DND-41 (cell line): ENCODE measurements around the gene GTF2H4.

Experiments used
- ATAC-seq: fragments of 200-7000 bp; cut with Tn5 transposase; 3 replicates; pipeline ENCODE4 v1.9.1; 2021; ENCODE audit warnings: low read depth; ENCODE audit not compliant: insufficient read depth
- DNase-seq: peaks from one replicate; pipeline ENCODE4 v3.0.0-alpha.2; 2020
- H2AFZ ChIP-seq: 2 replicates; pipeline ENCODE4 v1.6.0; 2012; ENCODE audit warnings: low read depth, low read length
- H3K27ac ChIP-seq: 2 replicates; pipeline ENCODE4 v1.5.1; 2012; ENCODE audit warnings: low read length, inconsistent platforms
- H3K27me3 ChIP-seq: fragments of 200-600 bp; sonication (generic); 2 replicates; pipeline ENCODE4 v1.6.0; 2012; ENCODE audit warnings: low read length, mild to moderate bottlenecking, inconsistent platforms; ENCODE audit not compliant: insufficient read depth, poor library complexity
- H3K36me3 ChIP-seq: 2 replicates; pipeline ENCODE4 v1.5.1; 2012; ENCODE audit warnings: low read length, inconsistent platforms; ENCODE audit not compliant: insufficient read depth
- H3K4me1 ChIP-seq: 2 replicates; pipeline ENCODE4 v1.5.1; 2012; ENCODE audit warnings: mild to moderate bottlenecking, low read length; ENCODE audit not compliant: insufficient read depth
- H3K4me2 ChIP-seq: 2 replicates; pipeline ENCODE4 v1.6.0; 2012; ENCODE audit warnings: mild to moderate bottlenecking, moderate library complexity, low read length, inconsistent platforms; ENCODE audit not compliant: insufficient read depth
- H3K4me3 ChIP-seq, 2 experiments: fragments of 200-600 bp in 1 of 2; shearing (Covaris generic) in 1 of 2; 2 replicates each; pipeline ENCODE4 v1.5.1; 2012 to 2016; ENCODE audit warnings: inconsistent platforms in 2 of 2, low read length in 2 of 2, mild to moderate bottlenecking in 2 of 2, low read depth in 1 of 2, moderate library complexity in 1 of 2
- H3K79me2 ChIP-seq: 2 replicates; pipeline ENCODE4 v1.6.0; 2012; ENCODE audit warnings: low read length, inconsistent platforms; ENCODE audit not compliant: insufficient read depth
- H3K9ac ChIP-seq: 2 replicates; pipeline ENCODE4 v1.6.0; 2012; ENCODE audit warnings: low read depth, mild to moderate bottlenecking, inconsistent platforms, low read length, moderate library complexity
- H3K9me3 ChIP-seq: 2 replicates; pipeline ENCODE4 v1.5.1; 2012; ENCODE audit warnings: low read length, moderate library complexity, mild to moderate bottlenecking, inconsistent platforms; ENCODE audit not compliant: insufficient read depth, severe bottlenecking
- H4K20me1 ChIP-seq: 2 replicates; pipeline ENCODE4 v1.6.0; 2012; ENCODE audit warnings: low read length; ENCODE audit not compliant: insufficient read depth
- EZH2 ChIP-seq: IDR thresholded peaks from 3 replicates; pipeline ENCODE4 v1.6.1; 2012; ENCODE audit warnings: borderline replicate concordance, low read depth, mild to moderate bottlenecking, moderate library complexity, low read length, inconsistent platforms; ENCODE audit not compliant: severe bottlenecking
- TF ChIP-seq, protein P1 (sequence below): IDR thresholded peaks from 2 replicates; pipeline ENCODE4 v1.5.1; 2012; ENCODE audit warnings: borderline replicate concordance, low read length, moderate library complexity, mild to moderate bottlenecking; ENCODE audit not compliant: poor library complexity, severe bottlenecking; ENCODE audit errors: extremely low read depth

The GTF2H4 gene

GRCh38 chr6:30891816-30892538 lies 16.0 kb upstream of the GTF2H4 start:
- Histone ChIP-seq H3K4me2 (no peak overlapping the region), H4K20me1 (peaks cover 5% of the 10 kb centered on the region; the same call in 1 of the 2 replicates), H3K36me3 (peaks cover 68% of the 10 kb centered on the region), H3K9me3 (no peaks in the 10 kb centered on the region), H3K79me2 (peaks cover 12% of the 10 kb centered on the region), H3K27me3 (no peaks in the 10 kb centered on the region), H3K9ac (no peak overlapping the region), H3K4me1 (0 out of 2 replicates have a peak, but pooled peaks cover 5% of the 10 kb centered on the region), H3K4me3 (no peak overlapping the region), H2AFZ (no peak overlapping the region), H3K27ac (no peak overlapping the region)
- TF ChIP-seq EZH2: no peak
- TF ChIP-seq, protein P1, sequence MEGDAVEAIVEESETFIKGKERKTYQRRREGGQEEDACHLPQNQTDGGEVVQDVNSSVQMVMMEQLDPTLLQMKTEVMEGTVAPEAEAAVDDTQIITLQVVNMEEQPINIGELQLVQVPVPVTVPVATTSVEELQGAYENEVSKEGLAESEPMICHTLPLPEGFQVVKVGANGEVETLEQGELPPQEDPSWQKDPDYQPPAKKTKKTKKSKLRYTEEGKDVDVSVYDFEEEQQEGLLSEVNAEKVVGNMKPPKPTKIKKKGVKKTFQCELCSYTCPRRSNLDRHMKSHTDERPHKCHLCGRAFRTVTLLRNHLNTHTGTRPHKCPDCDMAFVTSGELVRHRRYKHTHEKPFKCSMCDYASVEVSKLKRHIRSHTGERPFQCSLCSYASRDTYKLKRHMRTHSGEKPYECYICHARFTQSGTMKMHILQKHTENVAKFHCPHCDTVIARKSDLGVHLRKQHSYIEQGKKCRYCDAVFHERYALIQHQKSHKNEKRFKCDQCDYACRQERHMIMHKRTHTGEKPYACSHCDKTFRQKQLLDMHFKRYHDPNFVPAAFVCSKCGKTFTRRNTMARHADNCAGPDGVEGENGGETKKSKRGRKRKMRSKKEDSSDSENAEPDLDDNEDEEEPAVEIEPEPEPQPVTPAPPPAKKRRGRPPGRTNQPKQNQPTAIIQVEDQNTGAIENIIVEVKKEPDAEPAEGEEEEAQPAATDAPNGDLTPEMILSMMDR: no peak
- no peak for ATAC-seq
- no peak for DNase-seq

- Histone ChIP-seq H2AFZ (no peak overlapping the region), H3K9me3 (no peaks in the 10 kb centered on the region), H3K9ac (no peak overlapping the region), H3K27me3 (no peaks in the 10 kb centered on the region), H3K4me2 (no peak overlapping the region), H3K27ac (no peak overlapping the region), H3K4me3 (no peak overlapping the region), H4K20me1 (peaks cover 5% of the 10 kb centered on the region; the same call in 1 of the 2 replicates), H3K4me1 (0 out of 2 replicates have a peak, but pooled peaks cover 4% of the 10 kb centered on the region), H3K79me2 (peaks cover 4% of the 10 kb centered on the region; the same call in 1 of the 2 replicates), H3K36me3 (peaks cover 78% of the 10 kb centered on the region)
- DNase-seq (no peak), ATAC-seq (no peak)
- TF ChIP-seq, protein P1: peak; percentile 36
- TF ChIP-seq EZH2: no peak
Measured at GRCh38 chr6:30893001-30893591, 14.9 kb upstream of the GTF2H4 start.

DNA sequence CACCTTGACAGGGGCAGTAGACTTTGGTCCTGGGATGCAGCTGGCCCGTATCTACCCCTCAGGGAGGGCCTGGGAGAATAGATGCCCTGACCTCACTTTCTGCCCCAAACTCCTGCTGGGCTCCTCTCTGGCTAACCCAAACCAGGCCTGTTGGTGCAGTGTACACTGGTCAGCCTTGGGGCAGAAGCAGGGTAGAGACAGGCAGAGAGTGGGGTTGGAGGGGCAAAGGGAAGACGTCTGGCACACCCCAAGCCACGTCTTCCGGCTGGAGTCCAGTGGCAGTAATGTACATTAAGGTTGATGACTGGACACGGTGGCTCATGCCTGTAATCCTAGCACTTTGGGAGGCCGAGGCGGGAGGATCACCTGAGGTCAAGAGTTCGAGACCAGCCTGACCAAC lies 14.3 kb upstream of the GTF2H4 start:
- no peak overlapping the region for H3K4me2 ChIP-seq
- 0 out of 2 replicates have a peak, but pooled peaks cover 4% of the 10 kb centered on the region for H3K4me1 ChIP-seq
- TF ChIP-seq EZH2: no peak
- TF ChIP-seq, protein P1: no peak
- DNase-seq (no peak), ATAC-seq (no peak)
- no peak overlapping the region for H3K4me3 ChIP-seq
- no peak overlapping the region for H2AFZ ChIP-seq
- no peak overlapping the region for H3K27ac ChIP-seq
- H3K27me3 ChIP-seq: no peaks in the 10 kb centered on the region
- no peaks in the 10 kb centered on the region for H3K9me3 ChIP-seq
- no peak overlapping the region for H3K9ac ChIP-seq
- H3K79me2 ChIP-seq: 0 out of 2 replicates have a peak, but pooled peaks cover 1% of the 10 kb centered on the region
- H4K20me1 ChIP-seq: peaks cover 5% of the 10 kb centered on the region; the same call in 1 of the 2 replicates
- H3K36me3 ChIP-seq: peaks cover 83% of the 10 kb centered on the region
